Tongue (tissue), 2 donors: ENCODE measurements around the gene CNTFR. TPM values are rescaled to one million over a fixed set of nuclear protein-coding genes. Genes with fewer than 3 reads are reported as not detected.
"Not testable (repeated sequence)": the region's sequence is repeated elsewhere in the genome, so short reads cannot be mapped to it uniquely, and the experiment has no call there.

Experiments
- DNase-seq: peaks from one replicate; pipeline ENCODE4 v3.0.0-alpha.2; 2015
- total RNA-seq: library from RNA; depleted of rRNA; stranded (reverse); fragments of >200 nt; gene quantifications from one replicate; pipeline ENCODE4 v1.2.3, GENCODE V29; 2014

CNTFR gene
- total RNA-seq, 1 donor from 2014 or later: 6.2 TPM

DNA sequence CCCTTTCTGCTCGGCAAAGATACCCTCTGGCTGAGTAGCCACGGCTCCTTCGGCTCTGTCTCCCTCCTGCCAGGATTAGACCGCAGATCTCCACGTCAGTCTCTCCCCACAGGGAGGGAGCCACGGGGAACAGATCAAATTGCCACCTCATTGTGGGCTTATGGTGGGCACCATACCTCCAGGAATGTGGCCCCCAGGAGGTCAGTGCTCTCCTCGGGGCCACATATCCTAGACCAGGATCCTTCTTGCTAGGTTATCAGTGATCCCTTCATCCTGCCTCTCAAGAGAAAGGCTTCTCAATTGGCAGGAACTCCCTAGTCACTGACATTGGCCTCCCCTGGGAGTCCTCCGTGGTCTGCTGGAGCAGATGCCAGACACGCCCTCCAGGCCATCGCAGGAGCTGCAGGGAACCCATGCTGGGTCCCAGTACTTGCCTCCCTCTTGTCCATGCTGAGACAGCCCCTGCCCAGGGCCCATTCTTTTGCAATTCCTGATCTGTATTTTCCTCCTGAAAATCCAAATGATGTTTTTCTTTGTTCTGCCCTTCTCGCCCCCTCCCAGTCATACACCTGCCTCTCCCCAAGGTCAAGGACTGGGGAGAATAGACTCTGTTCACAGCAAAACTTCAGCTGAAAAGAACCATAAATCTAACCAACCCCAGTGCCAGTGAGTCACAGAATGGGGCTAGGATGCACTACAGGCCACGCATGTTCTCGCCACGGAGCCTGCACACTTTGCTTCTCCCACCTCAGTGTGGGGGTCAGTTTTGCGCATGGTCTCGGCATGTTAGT, 35.1 kb downstream of the CNTFR start:
- no peak for DNase-seq

- no peak for DNase-seq
Observed at GRCh38 chr9:34553511-34554021, 36.0 kb downstream of the CNTFR start.

DNA sequence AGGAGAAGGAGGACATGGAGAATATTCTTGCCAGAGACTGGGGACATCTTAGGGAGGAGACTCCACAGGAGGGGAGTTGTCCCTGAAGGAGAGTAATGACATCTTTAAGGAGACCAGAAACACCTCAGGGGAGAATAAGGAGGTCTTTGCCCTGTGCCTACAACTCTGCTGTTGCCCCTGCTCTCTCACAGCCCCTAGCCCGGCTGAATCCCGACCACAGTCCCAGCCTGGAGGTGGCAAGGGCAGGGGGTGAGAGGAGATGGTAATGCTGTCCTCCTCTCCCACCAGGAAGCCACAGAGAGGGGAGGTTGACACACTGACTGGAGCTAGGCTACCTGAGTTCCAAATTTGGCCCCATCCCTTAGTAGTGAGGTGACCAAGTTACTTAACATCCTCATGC, 36.5 kb downstream of the CNTFR start:
- DNase-seq: no peak

DNA sequence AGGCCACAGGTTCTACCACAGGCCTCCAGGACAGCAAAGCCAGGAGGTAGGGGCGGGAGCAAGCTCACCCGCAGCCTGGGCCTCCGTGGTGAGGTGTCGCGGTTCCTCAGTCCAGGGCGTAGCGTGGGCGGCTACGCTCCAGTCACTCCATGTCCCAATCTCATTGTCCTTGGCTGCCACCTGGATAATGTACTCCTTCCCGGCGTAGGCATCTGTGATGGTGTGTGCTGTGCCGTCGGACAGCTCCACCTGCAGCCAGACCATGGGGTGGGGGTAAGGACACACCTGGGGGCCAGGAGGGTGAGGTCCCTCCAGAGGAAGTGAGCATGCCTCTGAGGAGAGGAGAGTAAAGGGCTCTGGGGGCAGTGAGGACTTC, 36.9 kb downstream of the CNTFR start:
- DNase-seq: no peak

DNA sequence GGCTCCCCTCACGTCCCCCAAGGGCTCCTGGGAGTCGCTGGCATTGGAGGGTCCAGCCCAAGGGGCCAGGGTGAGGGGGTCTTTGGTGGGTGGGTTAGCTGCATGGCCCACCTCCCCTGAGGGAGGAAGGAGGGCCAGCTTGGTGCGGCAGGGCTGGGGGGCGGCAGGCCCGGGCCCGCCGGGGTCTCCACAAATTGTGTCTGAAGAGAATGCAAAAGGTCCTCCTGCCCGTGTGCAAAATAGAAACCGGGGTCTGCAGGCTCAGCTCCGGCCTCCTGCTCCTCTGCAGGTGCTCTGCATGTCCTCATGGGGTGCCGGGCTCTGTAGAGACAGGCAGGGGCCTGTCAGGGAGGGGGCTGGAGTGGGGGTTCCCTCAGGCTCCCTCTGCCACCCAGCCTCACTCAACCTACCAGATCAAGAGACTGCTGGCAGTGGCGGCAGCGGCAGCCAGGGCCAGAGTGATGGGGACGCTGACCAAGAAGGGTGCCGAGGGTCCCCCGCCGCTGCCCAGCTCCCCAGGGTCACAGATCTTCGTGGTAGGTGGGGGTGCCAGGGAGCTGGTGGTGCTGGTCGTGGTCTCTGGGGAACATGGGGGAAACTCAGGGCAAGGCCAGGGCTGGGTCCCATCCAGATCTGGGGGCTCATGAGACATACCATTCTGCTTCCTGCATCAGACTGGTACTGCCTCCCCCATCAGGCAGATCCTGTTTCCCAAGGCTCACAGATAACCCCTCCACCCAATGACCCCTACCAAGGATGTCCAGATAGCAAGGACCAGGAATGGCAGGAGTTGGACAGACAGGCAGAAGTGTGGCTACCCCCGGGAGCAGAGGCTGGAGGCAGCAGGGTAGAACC, 37.5 kb downstream of the CNTFR start:
- no peak for DNase-seq

DNA sequence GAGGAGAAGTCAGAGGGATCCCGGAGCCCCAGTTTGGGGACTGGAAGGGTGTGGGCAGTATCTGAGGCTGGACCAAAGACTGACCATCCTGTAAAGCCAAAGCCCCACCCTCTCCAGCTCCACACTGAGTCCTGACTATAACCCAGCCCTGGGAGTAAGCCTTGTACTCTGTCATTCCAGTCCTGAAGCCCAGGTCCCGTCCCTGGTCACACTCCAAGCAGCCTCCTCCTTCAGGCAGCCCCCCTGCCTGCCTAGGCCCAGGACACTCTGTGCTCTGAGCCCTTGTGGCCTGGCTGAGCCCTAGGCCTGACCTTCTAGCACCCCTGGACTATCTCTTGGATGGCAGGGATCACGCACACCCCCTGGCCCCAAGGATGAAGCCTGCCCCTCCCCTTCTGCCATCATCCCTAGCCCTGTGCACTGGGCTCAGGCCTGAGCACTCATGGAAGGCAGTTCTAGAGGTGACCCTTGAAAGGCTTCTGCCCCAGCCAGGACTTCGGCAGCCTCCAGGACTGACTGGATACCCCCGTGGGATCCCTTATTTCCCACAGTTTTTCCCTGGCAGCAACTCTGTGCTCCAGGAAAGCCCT, 38.7 kb downstream of the CNTFR start:
- no peak for DNase-seq

DNA sequence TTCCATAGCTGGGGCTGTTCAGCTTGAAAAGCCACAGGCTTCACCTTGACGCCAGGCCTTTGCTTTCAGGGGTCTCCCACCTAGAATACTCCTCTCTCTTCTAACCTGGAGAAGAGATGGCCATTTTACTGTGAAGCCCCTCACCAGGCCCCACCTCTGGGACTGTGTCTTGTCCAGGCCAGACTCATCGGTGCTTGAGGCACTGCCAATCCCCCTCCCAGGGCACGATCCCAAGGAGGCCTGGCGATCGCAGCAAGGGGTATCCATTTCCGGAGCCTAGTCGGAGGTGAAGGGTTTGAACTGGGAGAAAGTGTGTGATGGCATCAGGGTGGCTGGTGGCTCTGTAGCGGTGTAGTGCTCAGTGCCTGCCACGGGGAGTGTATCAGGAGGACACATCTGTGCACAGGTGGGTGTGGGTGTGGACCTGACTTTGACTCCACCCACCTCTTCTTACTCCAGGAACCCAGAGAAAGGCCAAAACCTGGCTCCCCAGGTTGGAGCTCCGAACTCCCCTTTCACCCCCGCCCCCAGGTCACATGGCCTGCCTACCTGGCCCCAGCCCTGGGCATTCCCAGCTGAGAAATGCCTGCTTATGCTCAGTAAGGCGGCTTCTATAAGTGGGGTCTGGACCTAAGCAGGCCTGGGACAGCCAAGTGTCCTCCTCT, 39.4 kb downstream of the CNTFR start:
- no peak for DNase-seq

DNA sequence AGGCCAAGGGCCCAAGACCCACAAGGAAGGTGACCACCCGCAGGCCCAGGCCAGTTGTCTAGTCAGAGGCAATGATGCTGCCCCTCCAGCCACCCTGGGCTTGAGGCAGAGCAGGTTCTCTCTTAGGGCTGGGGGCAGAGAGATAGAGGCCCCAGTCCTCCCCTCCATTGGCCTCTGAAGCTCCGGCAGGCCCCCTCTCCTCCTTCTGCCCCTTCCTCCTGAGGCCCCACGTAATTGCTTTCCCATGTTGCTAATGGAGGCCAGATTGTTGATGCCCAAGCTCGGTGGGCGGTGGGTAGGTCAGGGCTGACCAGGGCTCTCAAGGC, 40.2 kb downstream of the CNTFR start:
- no peak for DNase-seq

DNA sequence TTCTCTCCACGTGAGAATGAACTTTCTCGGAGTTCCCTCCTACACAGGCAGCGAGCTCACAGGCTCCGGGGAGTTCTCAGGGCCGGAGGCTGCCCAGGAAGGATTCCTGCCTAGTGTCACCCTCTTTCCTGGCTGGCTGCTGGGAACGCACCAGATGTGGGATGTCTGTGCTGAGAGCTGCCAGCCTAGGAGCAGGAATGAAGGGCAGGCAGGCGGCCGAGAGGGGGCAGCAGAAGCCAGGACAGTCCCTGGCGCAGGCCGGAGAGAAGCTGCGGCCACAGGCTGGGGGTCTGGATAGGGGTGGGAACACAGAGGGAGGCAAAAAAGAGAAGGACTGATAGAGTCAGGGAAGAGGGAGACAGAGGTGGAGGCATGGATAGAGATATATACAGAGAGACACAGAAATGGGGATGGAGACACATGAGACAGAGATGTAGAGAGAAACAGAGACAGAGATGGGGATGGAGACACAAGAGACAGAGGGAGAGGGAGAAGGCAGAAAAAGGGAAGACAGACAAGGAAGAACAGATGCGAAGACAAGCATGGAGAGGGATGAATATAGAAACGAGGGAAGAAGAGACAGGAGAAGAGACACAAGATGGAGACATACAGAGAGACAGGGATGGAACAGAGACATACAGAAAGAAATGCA, 41.4 kb downstream of the CNTFR start:
- DNase-seq: peak; percentile 90

DNA sequence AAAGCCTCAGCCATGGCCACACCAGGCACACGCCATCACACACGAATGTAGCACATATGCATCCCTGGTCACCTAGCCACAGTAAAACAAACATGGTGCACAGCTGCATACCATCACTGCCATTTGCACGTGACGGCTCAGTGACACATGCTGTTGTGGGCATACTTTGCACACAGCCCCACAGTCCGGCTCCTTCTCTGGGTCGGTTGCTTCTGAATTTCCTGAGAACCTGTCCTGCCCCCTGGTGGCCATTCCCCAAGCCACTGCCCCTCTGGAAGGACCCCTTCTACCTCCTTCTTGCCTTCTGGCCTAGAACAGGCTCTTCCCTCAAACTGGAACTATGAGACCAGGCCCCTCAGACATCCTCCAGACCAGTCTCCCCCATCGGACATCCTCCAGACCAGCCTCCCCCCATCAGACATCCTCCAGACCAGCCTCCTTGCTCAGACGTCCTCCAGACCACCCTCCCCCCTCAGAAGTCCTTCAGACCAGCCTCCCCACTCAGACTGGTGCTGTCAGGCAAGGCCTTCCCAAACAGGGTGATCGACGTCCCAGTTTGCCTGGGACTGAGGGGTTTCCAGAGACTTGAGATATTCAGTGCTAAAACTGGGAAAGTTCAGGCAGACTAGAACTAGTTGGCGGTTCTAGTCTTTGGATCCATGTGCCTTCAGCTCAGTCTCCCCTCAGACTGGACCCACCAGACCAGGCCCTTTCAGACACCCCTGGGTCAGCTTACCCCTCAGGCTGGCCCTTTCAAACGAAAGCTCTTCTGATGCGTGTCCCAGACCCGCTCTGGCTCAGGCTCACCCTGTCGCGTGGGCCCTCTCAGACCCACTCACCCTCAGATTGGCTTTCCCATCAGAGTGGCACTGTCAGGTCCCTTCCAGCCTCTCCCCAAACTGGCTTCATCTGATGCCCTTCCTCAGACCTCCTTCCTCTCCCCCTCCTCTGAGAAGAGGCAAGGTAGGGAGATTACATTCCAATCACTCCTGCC, 42.4 kb downstream of the CNTFR start:
- DNase-seq: peak; percentile 83

DNA sequence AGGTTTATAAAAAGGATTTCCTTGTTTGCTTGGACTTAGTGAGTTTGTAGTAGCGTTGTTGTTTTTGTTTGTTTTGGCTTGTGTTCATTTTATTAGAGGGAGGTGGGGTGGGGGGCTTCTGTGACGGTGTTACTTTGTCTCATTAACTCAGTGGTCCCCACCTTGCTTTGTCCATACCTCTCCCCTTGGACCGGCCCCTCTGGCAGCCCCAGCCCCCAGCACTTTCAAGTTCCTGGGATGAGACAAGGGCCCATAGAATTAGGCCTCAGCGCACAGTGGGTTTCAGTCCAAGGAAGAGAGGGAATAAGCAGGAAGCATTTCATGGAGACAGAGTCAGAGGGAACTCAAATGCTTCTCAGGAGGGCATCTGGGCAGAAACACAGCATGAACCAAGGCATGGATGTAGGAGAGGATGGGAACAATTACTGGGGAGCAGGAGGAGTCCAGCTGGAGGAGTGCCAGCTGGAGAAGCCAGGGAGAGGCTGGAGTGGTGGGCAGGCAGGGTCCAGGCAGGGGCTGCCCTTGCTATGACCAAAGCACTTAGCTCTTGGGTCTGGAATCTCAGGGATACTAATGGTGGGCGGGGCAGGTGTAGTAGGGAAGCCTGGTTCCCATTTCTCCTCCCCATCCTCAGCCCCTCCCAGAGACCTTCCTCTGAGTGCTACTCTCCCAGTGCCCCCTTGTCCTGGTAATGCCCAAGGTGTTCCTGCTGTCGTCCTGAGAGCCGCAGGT, 43.3 kb downstream of the CNTFR start:
- DNase-seq: no peak

GRCh38 chr9:34545497-34545896, 44.0 kb downstream of the CNTFR start:
- DNase-seq: no peak

GRCh38 chr9:34544035-34544434, 45.5 kb downstream of the CNTFR start:
- no peak for DNase-seq

- no peak for DNase-seq
Observed at GRCh38 chr9:34541540-34541939, 48.0 kb downstream of the CNTFR start.

DNA sequence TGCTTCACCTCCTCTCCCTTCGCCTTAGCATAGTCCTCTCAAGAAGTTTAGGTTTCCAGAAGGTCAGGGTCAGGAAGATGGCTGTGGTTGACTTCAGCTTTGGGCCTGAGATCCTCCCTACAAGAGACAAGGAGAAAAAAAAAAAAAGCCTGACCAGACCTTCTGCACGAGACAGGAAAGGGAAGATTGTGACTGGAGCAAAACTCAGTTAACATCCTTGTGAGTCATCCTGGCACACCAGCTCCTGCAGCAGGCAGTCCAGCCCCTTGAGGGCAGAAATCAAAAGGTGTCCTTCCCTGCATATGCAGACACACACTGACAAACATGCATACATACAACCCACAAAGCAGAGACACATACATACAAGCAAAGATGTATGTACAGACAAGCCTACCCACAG, 48.7 kb downstream of the CNTFR start:
- no peak for DNase-seq

DNA sequence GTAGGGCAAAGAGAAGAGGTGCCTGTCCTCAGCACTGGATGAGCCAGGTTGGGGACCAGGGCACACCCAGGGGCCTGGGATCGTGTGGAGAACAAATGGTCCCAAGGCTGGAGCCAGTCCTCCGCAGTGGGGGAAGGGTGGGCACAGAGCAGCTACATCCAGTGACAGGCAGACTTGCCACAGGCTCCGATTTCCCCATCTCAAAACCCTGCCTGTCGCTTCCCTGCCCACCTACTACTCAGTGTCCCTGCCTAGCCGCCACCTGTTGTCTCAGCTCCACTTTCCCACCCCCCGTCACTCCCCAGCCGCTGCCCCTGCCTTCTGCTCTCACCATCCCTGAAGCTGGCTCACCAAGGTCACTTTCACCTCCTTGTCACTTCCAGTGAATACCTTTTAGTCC, 52.8 kb downstream of the CNTFR start:
- DNase-seq: no peak

DNA sequence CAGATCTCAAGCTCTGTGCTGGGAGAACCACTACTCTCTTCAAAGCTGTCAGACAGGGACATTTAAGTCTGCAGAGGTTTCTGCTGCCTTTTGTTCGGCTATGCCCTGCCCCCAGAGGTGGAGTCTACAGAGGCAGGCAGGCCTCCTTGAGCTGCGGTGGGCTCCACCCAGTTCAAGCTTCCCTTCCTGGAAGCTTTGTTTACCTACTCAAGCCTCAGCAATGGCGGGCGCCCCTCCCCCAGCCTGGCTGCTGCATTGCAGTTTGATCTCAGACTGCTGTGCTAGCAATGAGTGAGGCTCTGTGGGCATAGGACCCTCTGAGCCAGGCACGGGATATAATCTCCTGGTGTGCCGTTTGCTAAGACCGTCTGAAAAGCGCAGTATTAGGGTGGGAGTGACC, 57.5 kb downstream of the CNTFR start:
- not testable (repeated sequence) for DNase-seq

DNA sequence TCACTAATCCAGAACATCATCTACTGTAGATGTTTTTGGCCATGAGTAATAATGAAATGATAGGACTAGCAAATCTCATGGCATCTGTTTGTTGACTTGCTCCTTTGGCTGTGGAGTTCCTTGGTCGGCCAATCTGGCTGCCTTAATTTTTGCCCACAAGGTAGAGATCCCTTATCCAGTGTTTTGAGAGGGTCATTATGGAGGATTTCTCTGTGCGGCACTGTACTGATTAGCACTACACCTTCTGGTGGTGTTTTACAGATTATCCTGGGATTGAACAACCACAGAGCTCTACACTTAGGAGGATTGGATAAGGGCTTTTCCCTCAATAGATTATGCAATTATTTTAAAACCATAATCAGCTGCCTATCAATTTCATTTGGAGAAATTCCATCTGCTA, 63.5 kb downstream of the CNTFR start:
- DNase-seq: no peak

DNA sequence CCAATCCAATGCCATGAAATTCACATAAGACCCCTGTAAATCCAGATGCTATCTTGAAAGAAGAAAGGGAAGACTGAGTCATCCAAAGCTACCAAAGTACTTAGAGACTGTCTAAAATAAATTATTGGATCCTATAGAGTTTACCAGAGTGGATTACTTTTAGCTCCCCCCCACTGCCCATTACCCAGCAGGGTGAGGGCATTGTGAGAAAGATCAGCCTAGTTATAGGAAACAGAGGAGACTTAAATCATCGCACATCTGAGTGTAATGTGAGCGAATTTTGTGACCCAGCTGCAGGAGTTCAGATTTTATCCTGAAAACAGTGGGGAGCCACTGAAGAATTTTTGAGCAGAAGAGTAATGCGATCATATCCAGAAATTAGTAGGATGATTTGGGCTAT, 65.2 kb downstream of the CNTFR start:
- DNase-seq: no peak
